Liver (tissue), 3 donors: ENCODE results near the gene HIVEP2.

Experiments used
- EGR1 ChIP-seq, 2 donors: IDR thresholded peaks; 2 replicates each; pipeline ENCODE4 v1.6.1; 2016 to 2018; ENCODE audit warnings: antibody characterized with exemption in 2 of 2, low read depth in 2 of 2
- HNF4A ChIP-seq, 2 donors: conservative IDR thresholded peaks; 2 replicates each; pipeline ENCODE4 v1.6.1; 2016; ENCODE audit warnings: antibody characterized with exemption in 2 of 2, mild to moderate bottlenecking in 2 of 2
- MAX ChIP-seq: IDR thresholded peaks from 2 replicates; pipeline ENCODE4 v1.6.1; 2016; ENCODE audit warnings: antibody characterized with exemption
- RAD21 ChIP-seq, 2 donors: IDR thresholded peaks; 2 replicates each; pipeline ENCODE4 v1.6.1; 2016; ENCODE audit warnings: antibody characterized with exemption in 2 of 2, mild to moderate bottlenecking in 2 of 2
- REST ChIP-seq: IDR thresholded peaks from 2 replicates; pipeline ENCODE4 v1.6.1; 2016; ENCODE audit warnings: antibody characterized with exemption, mild to moderate bottlenecking
- RXRA ChIP-seq, 2 donors: IDR thresholded peaks; 2 replicates each; pipeline ENCODE4 v1.6.1; 2017 to 2018; ENCODE audit warnings: antibody characterized with exemption in 2 of 2, mild to moderate bottlenecking in 1 of 2
- ZBTB33 ChIP-seq: IDR thresholded peaks from 2 replicates; pipeline ENCODE4 v1.6.1; 2016; ENCODE audit warnings: antibody characterized with exemption
- TF ChIP-seq, protein P1 (sequence below): fragments of 150-350 bp; IDR thresholded peaks from 2 replicates; pipeline ENCODE4 v1.5.1; 2017; ENCODE audit warnings: improper control_type of control experiment, low read depth, low read length; ENCODE audit not compliant: missing input control
- donor health status: healthy.
- donor health status: healthy.

DNA sequence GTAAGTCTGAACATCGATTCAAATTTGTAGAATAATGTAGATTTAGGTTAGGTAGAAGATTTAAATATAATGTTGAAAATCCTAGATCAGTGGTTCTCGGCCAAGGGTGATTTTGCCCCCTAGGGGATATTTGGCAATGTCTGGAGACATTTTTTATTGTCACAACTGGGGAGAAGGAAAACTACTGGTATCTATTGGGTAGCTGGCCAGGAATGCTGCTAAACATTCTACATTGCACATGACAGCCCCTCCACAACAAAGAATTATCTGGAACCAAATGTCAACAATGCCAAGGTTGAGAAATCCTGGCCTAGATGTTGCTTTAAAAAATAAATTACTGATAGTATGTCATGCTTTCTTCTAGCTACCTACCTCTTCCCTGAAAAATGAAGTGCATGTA is 76.1 kb downstream of the HIVEP2 start:
- TF ChIP-seq HNF4A (conservative IDR thresholded peaks at IDR 0.05) (no peak), MAX (no peak), REST (no peak), ZBTB33 (no peak), EGR1 (IDR thresholded peaks at IDR 0.05; ENCODE audit: low read depth in 2 of 2) (no peak), RXRA (IDR thresholded peaks at IDR 0.05) (no peak), RAD21 (IDR thresholded peaks at IDR 0.05) (no peak)
- TF ChIP-seq, protein P1, sequence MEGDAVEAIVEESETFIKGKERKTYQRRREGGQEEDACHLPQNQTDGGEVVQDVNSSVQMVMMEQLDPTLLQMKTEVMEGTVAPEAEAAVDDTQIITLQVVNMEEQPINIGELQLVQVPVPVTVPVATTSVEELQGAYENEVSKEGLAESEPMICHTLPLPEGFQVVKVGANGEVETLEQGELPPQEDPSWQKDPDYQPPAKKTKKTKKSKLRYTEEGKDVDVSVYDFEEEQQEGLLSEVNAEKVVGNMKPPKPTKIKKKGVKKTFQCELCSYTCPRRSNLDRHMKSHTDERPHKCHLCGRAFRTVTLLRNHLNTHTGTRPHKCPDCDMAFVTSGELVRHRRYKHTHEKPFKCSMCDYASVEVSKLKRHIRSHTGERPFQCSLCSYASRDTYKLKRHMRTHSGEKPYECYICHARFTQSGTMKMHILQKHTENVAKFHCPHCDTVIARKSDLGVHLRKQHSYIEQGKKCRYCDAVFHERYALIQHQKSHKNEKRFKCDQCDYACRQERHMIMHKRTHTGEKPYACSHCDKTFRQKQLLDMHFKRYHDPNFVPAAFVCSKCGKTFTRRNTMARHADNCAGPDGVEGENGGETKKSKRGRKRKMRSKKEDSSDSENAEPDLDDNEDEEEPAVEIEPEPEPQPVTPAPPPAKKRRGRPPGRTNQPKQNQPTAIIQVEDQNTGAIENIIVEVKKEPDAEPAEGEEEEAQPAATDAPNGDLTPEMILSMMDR, result no peak
